GM18519 (cell line): Measurements from ENCODE around the gene PLA1A.

Experiments
- ATAC-seq: cut with Tn5 transposase; IDR thresholded peaks from one replicate; pipeline ENCODE4 v1.9.1; 2021; ENCODE audit warnings: mild to moderate bottlenecking, moderate library complexity; ENCODE audit not compliant: unreplicated experiment, low FRiP score

The PLA1A gene

GRCh38 chr3:119632829-119633228, 35.1 kb downstream of the PLA1A start:
- ATAC-seq: no peak

GRCh38 chr3:119635719-119636118, 38.0 kb downstream of the PLA1A start:
- no peak for ATAC-seq

- no peak for ATAC-seq
These were observed 38.6 kb downstream of the PLA1A start for GRCh38 chr3:119636249-119636648.

GRCh38 chr3:119636891-119637611, 39.4 kb downstream of the PLA1A start:
- no peak for ATAC-seq

- ATAC-seq: peak; percentile 26
These were observed 40.2 kb downstream of the PLA1A start for GRCh38 chr3:119637679-119638477.

GRCh38 chr3:119639494-119640350, 42.0 kb downstream of the PLA1A start:
- ATAC-seq: no peak

GRCh38 chr3:119641416-119641815, 43.7 kb downstream of the PLA1A start:
- ATAC-seq: no peak

- ATAC-seq: no peak
These were observed 45.2 kb downstream of the PLA1A start for GRCh38 chr3:119642746-119643473.

GRCh38 chr3:119643528-119643927, 45.8 kb downstream of the PLA1A start:
- no peak for ATAC-seq

- ATAC-seq: no peak
These were observed 46.8 kb downstream of the PLA1A start for GRCh38 chr3:119644481-119644880.

GRCh38 chr3:119645813-119646212, 48.1 kb downstream of the PLA1A start:
- ATAC-seq: no peak

GRCh38 chr3:119647171-119647570, 49.5 kb downstream of the PLA1A start:
- ATAC-seq: no peak

GRCh38 chr3:119647843-119648575, 50.3 kb downstream of the PLA1A start:
- no peak for ATAC-seq

- no peak for ATAC-seq
These were observed 52.1 kb downstream of the PLA1A start for GRCh38 chr3:119649761-119650160.

- no peak for ATAC-seq
These were observed 54.8 kb downstream of the PLA1A start for GRCh38 chr3:119652306-119653033.

- no peak for ATAC-seq
These were observed 56.2 kb downstream of the PLA1A start for GRCh38 chr3:119653876-119654275.

GRCh38 chr3:119657887-119658702, 60.4 kb downstream of the PLA1A start:
- ATAC-seq: no peak

- ATAC-seq: no peak
These were observed 61.3 kb downstream of the PLA1A start for GRCh38 chr3:119658994-119659393.
